Osteocyte (in vitro differentiated cells): ENCODE results near the gene CCR8. TPM values are rescaled to one million over a fixed set of nuclear protein-coding genes. Genes with fewer than 3 reads are reported as not detected.

Source experiments
- total RNA-seq: library from RNA; stranded (reverse); gene quantifications from 2 replicates; pipeline ENCODE4 v1.2.1, GENCODE V29; 2021

Gene CCR8
- total RNA-seq, 1 donor from 2014 or later = not detected

Other genes with a start within 250 kb of the CCR8 start
- 54.3 and 62.1 TPM in 2 replicates for gene GORASP1, start 222.1 kb upstream of the CCR8 start, total RNA-seq
- 8.7 and 10.3 TPM in 2 replicates for gene TTC21A, start 222.0 kb upstream of the CCR8 start, total RNA-seq
- 12.8 and 15.1 TPM in 2 replicates for gene CSRNP1, start 176.1 kb upstream of the CCR8 start, total RNA-seq
- gene XIRP1, start 137.1 kb upstream of the CCR8 start, total RNA-seq = not detected in 2 replicates
- not detected in 2 replicates for gene CX3CR1, start 49.7 kb upstream of the CCR8 start, total RNA-seq
- 27.9 and 30.4 TPM in 2 replicates for gene SLC25A38, start 53.7 kb downstream of the CCR8 start, total RNA-seq
- gene RPSA, start 77.0 kb downstream of the CCR8 start, total RNA-seq = 991 and 1,002 TPM in 2 replicates
- gene MOBP, start 138.0 kb downstream of the CCR8 start, total RNA-seq = not detected in 2 replicates